DLD1 (cell line): Measurements from ENCODE around the gene SMPD3.

Experiments
- in situ Hi-C: cut with HindIII; loops from 2 replicates; pipeline ENCODE4 v1.10.0; 2017; ENCODE audit warnings: low sequenced_read_pairs

The SMPD3 gene

GRCh38 chr16:68386628-68387027, 61.7 kb downstream of the SMPD3 start:
- in situ Hi-C loops, result no loop called here

- in situ Hi-C loops, result no loop called here
These were observed 62.9 kb downstream of the SMPD3 start for GRCh38 chr16:68385371-68385770.

- in situ Hi-C loops, result no loop called here
These were observed 63.8 kb downstream of the SMPD3 start for GRCh38 chr16:68384288-68385161.

- in situ Hi-C loops, result no loop called here
These were observed 64.5 kb downstream of the SMPD3 start for GRCh38 chr16:68383858-68384257.

GRCh38 chr16:68382296-68382718, 66.0 kb downstream of the SMPD3 start:
- in situ Hi-C loops, result no loop called here

GRCh38 chr16:68381363-68381724, 67.0 kb downstream of the SMPD3 start:
- in situ Hi-C loops, result no loop called here

- in situ Hi-C loops, result no loop called here
These were observed 67.5 kb downstream of the SMPD3 start for GRCh38 chr16:68380676-68381362.

GRCh38 chr16:68380348-68380670, 68.0 kb downstream of the SMPD3 start:
- in situ Hi-C loops, result no loop called here

GRCh38 chr16:68379472-68380347, 68.6 kb downstream of the SMPD3 start:
- in situ Hi-C loops, result loop anchor here (10.0 kb wide), 1 partner anchor 45 kb away; no protein-coding TSS in a partner anchor

- in situ Hi-C loops, result loop anchor here (10.0 kb wide), 1 partner anchor 46 kb away; no protein-coding TSS in a partner anchor
These were observed 69.6 kb downstream of the SMPD3 start for GRCh38 chr16:68378436-68379415.

- in situ Hi-C loops, result loop anchor here (10.0 kb wide), 1 partner anchor 47 kb away; no protein-coding TSS in a partner anchor
These were observed 70.5 kb downstream of the SMPD3 start for GRCh38 chr16:68377667-68378393.

GRCh38 chr16:68377221-68377620, 71.1 kb downstream of the SMPD3 start:
- in situ Hi-C loops, result loop anchor here (10.0 kb wide), 1 partner anchor 48 kb away; no protein-coding TSS in a partner anchor

- in situ Hi-C loops, result loop anchor here (10.0 kb wide), 1 partner anchor 48 kb away; no protein-coding TSS in a partner anchor
These were observed 71.7 kb downstream of the SMPD3 start for GRCh38 chr16:68376590-68376989.

GRCh38 chr16:68375801-68376536, 72.3 kb downstream of the SMPD3 start:
- in situ Hi-C loops, result loop anchor here (10.0 kb wide), 1 partner anchor 49 kb away; no protein-coding TSS in a partner anchor

GRCh38 chr16:68374961-68375660, 73.2 kb downstream of the SMPD3 start:
- in situ Hi-C loops, result loop anchor here (10.0 kb wide), 1 partner anchor 50 kb away; no protein-coding TSS in a partner anchor

GRCh38 chr16:68374246-68374805, 74.0 kb downstream of the SMPD3 start:
- in situ Hi-C loops, result loop anchor here (10.0 kb wide), 1 partner anchor 50 kb away; no protein-coding TSS in a partner anchor
